Thyroid gland (tissue), 4 donors: ENCODE data around the gene SLC41A1. TPM values are rescaled to one million over a fixed set of nuclear protein-coding genes. Genes with fewer than 3 reads are reported as not detected.

Source experiments
- DNase-seq, 2 donors: peaks; one replicate each; pipeline ENCODE4 v3.0.0-alpha.2; 2019
- H3K27ac ChIP-seq, 3 donors: fragments of 200-600 bp; sonication (generic); 1 replicate in 2 of 3; 2 replicates in 1 of 3; pipeline ENCODE4 v1.5.1; 2016 to 2019; ENCODE audit warnings: mild to moderate bottlenecking in 1 of 3, moderate library complexity in 1 of 3
- H3K27me3 ChIP-seq: fragments of 200-600 bp; sonication (generic); one replicate; pipeline ENCODE4 v1.5.1; 2019
- H3K36me3 ChIP-seq, 2 donors: fragments of 200-600 bp; sonication (generic); one replicate each; pipeline ENCODE4 v1.5.1; 2016 to 2019
- H3K4me1 ChIP-seq, 2 donors: fragments of 200-600 bp; sonication (generic); one replicate each; pipeline ENCODE4 v1.5.1; 2017 to 2019
- H3K4me3 ChIP-seq, 3 donors: fragments of 200-600 bp; sonication (generic); replicated peaks in 1 of 3; 1 replicate in 2 of 3; 2 replicates in 1 of 3; pipeline ENCODE4 v1.5.1; 2016; ENCODE audit warnings: mild to moderate bottlenecking in 1 of 3
- H3K9me3 ChIP-seq: fragments of 200-600 bp; sonication (generic); one replicate; pipeline ENCODE4 v1.5.1; 2017
- CTCF ChIP-seq, 6 experiments: fragments of 200-600 bp in 3 of 6; fragments of 450-650 bp in 3 of 6; sonication (generic) in 3 of 6; IDR thresholded peaks; one replicate each; pipeline ENCODE4 v1.5.1; 2016 to 2019; ENCODE audit warnings: antibody characterized with exemption in 6 of 6, mild to moderate bottlenecking in 2 of 6, inconsistent platforms in 1 of 6, moderate library complexity in 1 of 6
- POLR2A ChIP-seq, 2 donors: fragments of 450-650 bp; IDR thresholded peaks; one replicate each; pipeline ENCODE4 v1.6.1; 2017; ENCODE audit warnings: antibody characterized with exemption in 2 of 2, mild to moderate bottlenecking in 2 of 2, moderate library complexity in 1 of 2
- WGBS, 2 donors: methylation state at CpG; one replicate each; pipeline ENCODE4 v1.1.5; 2017; 5-methylcytosine and 5-hydroxymethylcytosine counted together
- intact Hi-C: fragments of 100-400 bp; cut with DNase I; formaldehyde crosslinking; loops from one replicate; pipeline ENCODE4 v1.15.1; 2023
- total RNA-seq, 4 donors: library from RNA; depleted of rRNA; stranded (reverse); fragments of >200 nt; gene quantifications; one replicate each; pipeline ENCODE4 v1.2.3, GENCODE V29; 2016

The SLC41A1 gene
- total RNA-seq, 4 donors from 2014 or later: 52.1 to 98.9 (median 64.6) TPM

- no peaks in the 10 kb centered on the region for H3K9me3 ChIP-seq
- no peaks in the 10 kb centered on the region for H3K36me3 ChIP-seq
- H3K27me3 ChIP-seq: no peaks in the 10 kb centered on the region
- H3K4me1 ChIP-seq: peaks cover 0 to 10% of the 10 kb centered on the region in 2 donors
- intact Hi-C loops: no loop called here
- no peak overlapping the region for H3K4me3 ChIP-seq
- H3K27ac ChIP-seq: no peak overlapping the region
- TF ChIP-seq POLR2A (IDR thresholded peaks at IDR 0.05) (no peak), CTCF (IDR thresholded peaks at IDR 0.05) (no peak)
- DNase-seq: no peak
These were observed 40.0 kb upstream of the SLC41A1 start for GRCh38 chr1:205852969-205853368.

GRCh38 chr1:205851993-205852392 lies 39.0 kb upstream of the SLC41A1 start:
- no peak overlapping the region for H3K27ac ChIP-seq
- 44 to 65% methylated on average over 4 of the region's 4 CpGs for WGBS, 2 donors
- no peaks in the 10 kb centered on the region for H3K27me3 ChIP-seq
- H3K4me1 ChIP-seq: peaks cover 0 to 10% of the 10 kb centered on the region in 2 donors
- no peaks in the 10 kb centered on the region for H3K36me3 ChIP-seq
- intact Hi-C loops: no loop called here
- H3K4me3 ChIP-seq: no peak overlapping the region
- H3K9me3 ChIP-seq: no peaks in the 10 kb centered on the region
- no peak for TF ChIP-seq POLR2A (IDR thresholded peaks at IDR 0.05)
- TF ChIP-seq CTCF (IDR thresholded peaks at IDR 0.05): no peak
- no peak for DNase-seq

- Histone ChIP-seq H3K36me3 (no peaks in the 10 kb centered on the region), H3K27ac (no peak within 1 kb of the TSS), H3K4me3 (no peak within 1 kb of the TSS), H3K4me1 (peaks cover 0 to 10% of the 10 kb centered on the region in 2 donors), H3K9me3 (no peaks in the 10 kb centered on the region), H3K27me3 (no peaks in the 10 kb centered on the region)
- intact Hi-C loops: no loop called here
- WGBS, 2 donors: 67 to 70% methylated on average over 39 of the region's 39 CpGs
- TF ChIP-seq POLR2A (IDR thresholded peaks at IDR 0.05) (peak in 1 of 2 donors; percentile 70), CTCF (IDR thresholded peaks at IDR 0.05) (no peak)
- DNase-seq: peak; percentile 61 to 67
These were observed 36.8 kb upstream of the SLC41A1 start, which contains the start of gene PM20D1 for GRCh38 chr1:205849619-205850355. TSS of gene PM20D1 (minus strand) at chr1:205850132. CDS start at chr1:205850072, 60 bp downstream.

- peaks cover 5 to 12% of the 10 kb centered on the region in 2 donors for H3K4me1 ChIP-seq
- TF ChIP-seq POLR2A (IDR thresholded peaks at IDR 0.05) (no peak), CTCF (IDR thresholded peaks at IDR 0.05) (peak in 1 of 6 experiments; percentile 17)
- 43 to 57% methylated on average over 3 of the region's 3 CpGs for WGBS, 2 donors
- H3K27me3 ChIP-seq: no peaks in the 10 kb centered on the region
- DNase-seq: peak; percentile 61 to 69
- intact Hi-C loops: no loop called here
- H3K9me3 ChIP-seq: no peaks in the 10 kb centered on the region
- H3K4me3 ChIP-seq: no peak overlapping the region
- no peak overlapping the region for H3K27ac ChIP-seq
- no peaks in the 10 kb centered on the region for H3K36me3 ChIP-seq
These were observed 30.2 kb upstream of the SLC41A1 start for GRCh38 chr1:205843036-205843859.

DNA sequence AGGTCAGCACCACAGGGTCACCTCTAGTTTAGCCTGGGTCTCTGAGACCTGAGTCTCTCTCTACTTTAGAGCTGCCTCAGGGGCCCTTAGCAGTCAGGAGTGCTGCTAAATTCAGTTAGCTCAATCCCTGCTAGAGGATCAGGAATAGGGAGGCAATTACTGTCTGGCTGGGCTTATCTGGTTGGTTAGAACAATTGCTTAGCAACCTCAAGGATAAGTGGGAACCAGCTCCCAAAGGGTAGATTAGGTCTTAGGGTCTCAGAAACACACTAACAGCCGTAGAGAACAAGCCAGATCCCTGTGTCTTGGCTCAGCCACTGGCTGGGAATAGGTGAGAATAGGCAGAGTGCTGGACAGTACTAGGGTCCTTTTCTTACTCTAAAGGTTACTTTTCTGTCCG lies 29.2 kb upstream of the SLC41A1 start:
- no peak for DNase-seq
- no peaks in the 10 kb centered on the region for H3K27me3 ChIP-seq
- no peaks in the 10 kb centered on the region for H3K36me3 ChIP-seq
- intact Hi-C loops: no loop called here
- no peaks in the 10 kb centered on the region for H3K9me3 ChIP-seq
- 88 to 89% methylated on average over 2 of the region's 2 CpGs for WGBS, 2 donors
- TF ChIP-seq CTCF (IDR thresholded peaks at IDR 0.05) (no peak), POLR2A (IDR thresholded peaks at IDR 0.05) (no peak)
- no peak overlapping the region for H3K27ac ChIP-seq
- no peak overlapping the region for H3K4me3 ChIP-seq
- H3K4me1 ChIP-seq: peaks cover 5 to 12% of the 10 kb centered on the region in 2 donors
